ENCODE results near the gene FSTL4. TPM values are rescaled to one million over a fixed set of nuclear protein-coding genes. Genes with fewer than 3 reads are reported as not detected.
"Not testable (repeated sequence)": the region's sequence is repeated elsewhere in the genome, so short reads cannot be mapped to it uniquely, and the experiment has no call there.

The FSTL4 gene
- total and polyA plus RNA-seq, 4 donors = 0.42 TPM; not detected in 3

- intact Hi-C loops (cut with DNase I) = no loop called here
- Histone ChIP-seq H3K36me3 (ENCODE audit: control insufficient read depth in 1 of 2, insufficient read depth in 2 of 2, low read length in 1 of 2) (no peaks in the 10 kb centered on the region), H3K27ac (ENCODE audit: low read depth in 1 of 2, low read length in 2 of 2) (no peak overlapping the region), H3K4me1 (ENCODE audit: control insufficient read depth in 1 of 2, insufficient read depth in 2 of 2, low read length in 2 of 2) (no peaks in the 10 kb centered on the region), H3K4me3 (ENCODE audit: low read length in 2 of 2) (no peak overlapping the region), H3K27me3 (ENCODE audit: control insufficient read depth in 1 of 2, insufficient read depth in 2 of 2, low read length in 1 of 2) (no peaks in the 10 kb centered on the region), H3K9me3 (ENCODE audit: control insufficient read depth, low read length) (no peaks in the 10 kb centered on the region)
- WGBS, 2 donors = 19 to 33% methylated on average over 1 of the region's 1 CpG
- DNase-seq (no peak), ATAC-seq (ENCODE audit: low FRiP score) (no peak)
Measured at GRCh38 chr5:133451926-133452325, 160.4 kb downstream of the FSTL4 start.

GRCh38 chr5:133450286-133450685 is 162.1 kb downstream of the FSTL4 start:
- Histone ChIP-seq H3K9me3 (ENCODE audit: control insufficient read depth, low read length) (no peaks in the 10 kb centered on the region), H3K4me1 (ENCODE audit: control insufficient read depth in 1 of 2, insufficient read depth in 2 of 2, low read length in 2 of 2) (no peaks in the 10 kb centered on the region), H3K36me3 (ENCODE audit: control insufficient read depth in 1 of 2, insufficient read depth in 2 of 2, low read length in 1 of 2) (no peaks in the 10 kb centered on the region), H3K4me3 (ENCODE audit: low read length in 2 of 2) (no peak overlapping the region), H3K27me3 (ENCODE audit: control insufficient read depth in 1 of 2, insufficient read depth in 2 of 2, low read length in 1 of 2) (no peaks in the 10 kb centered on the region), H3K27ac (ENCODE audit: low read depth in 1 of 2, low read length in 2 of 2) (no peak overlapping the region)
- DNase-seq (no peak), ATAC-seq (ENCODE audit: low FRiP score) (no peak)
- intact Hi-C loops (cut with DNase I) = no loop called here
- WGBS, 2 donors = 62 to 71% methylated on average over 8 of the region's 8 CpGs

- Histone ChIP-seq H3K4me3 (ENCODE audit: low read length in 2 of 2) (no peak overlapping the region), H3K9me3 (ENCODE audit: control insufficient read depth, low read length) (no peaks in the 10 kb centered on the region), H3K27me3 (ENCODE audit: control insufficient read depth in 1 of 2, insufficient read depth in 2 of 2, low read length in 1 of 2) (no peaks in the 10 kb centered on the region), H3K27ac (ENCODE audit: low read depth in 1 of 2, low read length in 2 of 2) (no peak overlapping the region), H3K36me3 (ENCODE audit: control insufficient read depth in 1 of 2, insufficient read depth in 2 of 2, low read length in 1 of 2) (no peaks in the 10 kb centered on the region), H3K4me1 (ENCODE audit: control insufficient read depth in 1 of 2, insufficient read depth in 2 of 2, low read length in 2 of 2) (no peaks in the 10 kb centered on the region)
- intact Hi-C loops (cut with DNase I) = no loop called here
- DNase-seq (no peak), ATAC-seq (ENCODE audit: low FRiP score) (no peak)
- 86 to 91% methylated on average over 10 of the region's 10 CpGs for WGBS, 2 donors
Measured at GRCh38 chr5:133449181-133449580, 163.2 kb downstream of the FSTL4 start.

- intact Hi-C loops (cut with DNase I) = no loop called here
- WGBS, 2 donors = 80 to 89% methylated on average over 9 of the region's 9 CpGs
- DNase-seq = no peak
Measured at GRCh38 chr5:133446440-133446839, 165.9 kb downstream of the FSTL4 start.

GRCh38 chr5:133445744-133446143 is 166.6 kb downstream of the FSTL4 start:
- no peaks in the 10 kb centered on the region for H3K27me3 ChIP-seq (ENCODE audit: control insufficient read depth in 1 of 2, insufficient read depth in 2 of 2, low read length in 1 of 2)
- no peaks in the 10 kb centered on the region for H3K4me1 ChIP-seq (ENCODE audit: control insufficient read depth in 1 of 2, insufficient read depth in 2 of 2, low read length in 2 of 2)
- H3K36me3 ChIP-seq (ENCODE audit: control insufficient read depth in 1 of 2, insufficient read depth in 2 of 2, low read length in 1 of 2) = no peaks in the 10 kb centered on the region
- WGBS, 2 donors = 38 to 43% methylated on average over 1 of the region's 1 CpG
- DNase-seq = no peak
- no peak for ATAC-seq (ENCODE audit: low FRiP score)
- intact Hi-C loops (cut with DNase I) = no loop called here
- no peak overlapping the region for H3K27ac ChIP-seq (ENCODE audit: low read depth in 1 of 2, low read length in 2 of 2)
- no peaks in the 10 kb centered on the region for H3K9me3 ChIP-seq (ENCODE audit: control insufficient read depth, low read length)
- no peak overlapping the region for H3K4me3 ChIP-seq (ENCODE audit: low read length in 2 of 2)

More at GRCh38 chr5:133446440-133446839, 165.9 kb downstream of the FSTL4 start:
- Histone ChIP-seq H3K36me3 (ENCODE audit: control insufficient read depth in 1 of 2, insufficient read depth in 2 of 2, low read length in 1 of 2) (no peaks in the 10 kb centered on the region), H3K4me1 (ENCODE audit: control insufficient read depth in 1 of 2, insufficient read depth in 2 of 2, low read length in 2 of 2) (no peaks in the 10 kb centered on the region), H3K4me3 (ENCODE audit: low read length in 2 of 2) (no peak overlapping the region), H3K27ac (ENCODE audit: low read depth in 1 of 2, low read length in 2 of 2) (no peak overlapping the region), H3K27me3 (ENCODE audit: control insufficient read depth in 1 of 2, insufficient read depth in 2 of 2, low read length in 1 of 2) (no peaks in the 10 kb centered on the region), H3K9me3 (ENCODE audit: control insufficient read depth, low read length) (no peaks in the 10 kb centered on the region)
- no peak for ATAC-seq (ENCODE audit: low FRiP score)

- 84 to 89% methylated on average over 10 of the region's 10 CpGs for WGBS, 2 donors
- not testable (repeated sequence) for DNase-seq; ATAC-seq (ENCODE audit: low FRiP score)
Measured at GRCh38 chr5:133445204-133445603, 167.1 kb downstream of the FSTL4 start.

GRCh38 chr5:133444711-133445110 is 167.6 kb downstream of the FSTL4 start:
- H3K36me3 ChIP-seq (ENCODE audit: control insufficient read depth in 1 of 2, insufficient read depth in 2 of 2, low read length in 1 of 2) = no peaks in the 10 kb centered on the region
- intact Hi-C loops (cut with DNase I) = no loop called here

More at GRCh38 chr5:133445204-133445603, 167.1 kb downstream of the FSTL4 start:
- H3K27ac ChIP-seq (ENCODE audit: low read depth in 1 of 2, low read length in 2 of 2); intact Hi-C loops (cut with DNase I); H3K4me1 ChIP-seq (ENCODE audit: control insufficient read depth in 1 of 2, insufficient read depth in 2 of 2, low read length in 2 of 2); H3K4me3 ChIP-seq (ENCODE audit: low read length in 2 of 2); H3K27me3 ChIP-seq (ENCODE audit: control insufficient read depth in 1 of 2, insufficient read depth in 2 of 2, low read length in 1 of 2); H3K36me3 ChIP-seq (ENCODE audit: control insufficient read depth in 1 of 2, insufficient read depth in 2 of 2, low read length in 1 of 2); H3K9me3 ChIP-seq (ENCODE audit: control insufficient read depth, low read length): not testable (repeated sequence)

GRCh38 chr5:133441166-133441815 is 171.1 kb downstream of the FSTL4 start:
- intact Hi-C loops (cut with DNase I) = no loop called here
- H3K4me3 ChIP-seq (ENCODE audit: low read length in 2 of 2) = no peak overlapping the region
- ATAC-seq (ENCODE audit: low FRiP score) = no peak
- no peak overlapping the region for H3K27ac ChIP-seq (ENCODE audit: low read depth in 1 of 2, low read length in 2 of 2)
- DNase-seq = no peak
- H3K36me3 ChIP-seq (ENCODE audit: control insufficient read depth in 1 of 2, insufficient read depth in 2 of 2, low read length in 1 of 2) = no peaks in the 10 kb centered on the region
- H3K9me3 ChIP-seq (ENCODE audit: control insufficient read depth, low read length) = no peaks in the 10 kb centered on the region
- H3K4me1 ChIP-seq (ENCODE audit: control insufficient read depth in 1 of 2, insufficient read depth in 2 of 2, low read length in 2 of 2) = no peaks in the 10 kb centered on the region
- 84 to 89% methylated on average over 7 of the region's 7 CpGs for WGBS, 2 donors
- no peaks in the 10 kb centered on the region for H3K27me3 ChIP-seq (ENCODE audit: control insufficient read depth in 1 of 2, insufficient read depth in 2 of 2, low read length in 1 of 2)

More at GRCh38 chr5:133444711-133445110, 167.6 kb downstream of the FSTL4 start:
- H3K4me1 ChIP-seq (ENCODE audit: control insufficient read depth in 1 of 2, insufficient read depth in 2 of 2, low read length in 2 of 2) = no peaks in the 10 kb centered on the region
- WGBS, 2 donors = 88 to 93% methylated on average over 5 of the region's 5 CpGs
- H3K27me3 ChIP-seq (ENCODE audit: control insufficient read depth in 1 of 2, insufficient read depth in 2 of 2, low read length in 1 of 2) = no peaks in the 10 kb centered on the region
- H3K9me3 ChIP-seq (ENCODE audit: control insufficient read depth, low read length) = no peaks in the 10 kb centered on the region
- no peak for ATAC-seq (ENCODE audit: low FRiP score)
- DNase-seq = no peak
- no peak overlapping the region for H3K4me3 ChIP-seq (ENCODE audit: low read length in 2 of 2)
- no peak overlapping the region for H3K27ac ChIP-seq (ENCODE audit: low read depth in 1 of 2, low read length in 2 of 2)

- intact Hi-C loops (cut with DNase I) = no loop called here
- no peak overlapping the region for H3K4me3 ChIP-seq (ENCODE audit: low read length in 2 of 2)
- ATAC-seq (ENCODE audit: low FRiP score) (peak; percentile 60), DNase-seq (no peak)
- H3K27me3 ChIP-seq (ENCODE audit: control insufficient read depth in 1 of 2, insufficient read depth in 2 of 2, low read length in 1 of 2) = no peaks in the 10 kb centered on the region
- H3K9me3 ChIP-seq (ENCODE audit: control insufficient read depth, low read length) = no peaks in the 10 kb centered on the region
- no peaks in the 10 kb centered on the region for H3K36me3 ChIP-seq (ENCODE audit: control insufficient read depth in 1 of 2, insufficient read depth in 2 of 2, low read length in 1 of 2)
- WGBS, 2 donors = 65 to 69% methylated on average over 7 of the region's 7 CpGs
- no peaks in the 10 kb centered on the region for H3K4me1 ChIP-seq (ENCODE audit: control insufficient read depth in 1 of 2, insufficient read depth in 2 of 2, low read length in 2 of 2)
- no peak overlapping the region for H3K27ac ChIP-seq (ENCODE audit: low read depth in 1 of 2, low read length in 2 of 2)
Measured at GRCh38 chr5:133440467-133441115, 171.8 kb downstream of the FSTL4 start.
